RPMI7951 (cell line): ENCODE results near the gene PCDHGC4. TPM values are rescaled to one million over a fixed set of nuclear protein-coding genes. Genes with fewer than 3 reads are reported as not detected.

Experiments
- DNase-seq: peaks from one replicate; pipeline ENCODE4 v3.0.0-alpha.2; 2012; ENCODE audit warnings: low read depth
- total RNA-seq: library from RNA; depleted of rRNA; stranded (reverse); fragments of >200 nt; shearing (Covaris generic); gene quantifications from 2 replicates; pipeline ENCODE4 v1.2.3, GENCODE V29; 2014

PCDHGC4 gene
- total RNA-seq, 1 experiment from 2014 or later = 1.1 TPM

- peak; percentile 42 for DNase-seq
Measured at GRCh38 chr5:141512390-141512910, 27.6 kb downstream of the PCDHGC4 start.

GRCh38 chr5:141512911-141513626 lies 28.2 kb downstream of the PCDHGC4 start:
- DNase-seq = peak; percentile 45

DNA sequence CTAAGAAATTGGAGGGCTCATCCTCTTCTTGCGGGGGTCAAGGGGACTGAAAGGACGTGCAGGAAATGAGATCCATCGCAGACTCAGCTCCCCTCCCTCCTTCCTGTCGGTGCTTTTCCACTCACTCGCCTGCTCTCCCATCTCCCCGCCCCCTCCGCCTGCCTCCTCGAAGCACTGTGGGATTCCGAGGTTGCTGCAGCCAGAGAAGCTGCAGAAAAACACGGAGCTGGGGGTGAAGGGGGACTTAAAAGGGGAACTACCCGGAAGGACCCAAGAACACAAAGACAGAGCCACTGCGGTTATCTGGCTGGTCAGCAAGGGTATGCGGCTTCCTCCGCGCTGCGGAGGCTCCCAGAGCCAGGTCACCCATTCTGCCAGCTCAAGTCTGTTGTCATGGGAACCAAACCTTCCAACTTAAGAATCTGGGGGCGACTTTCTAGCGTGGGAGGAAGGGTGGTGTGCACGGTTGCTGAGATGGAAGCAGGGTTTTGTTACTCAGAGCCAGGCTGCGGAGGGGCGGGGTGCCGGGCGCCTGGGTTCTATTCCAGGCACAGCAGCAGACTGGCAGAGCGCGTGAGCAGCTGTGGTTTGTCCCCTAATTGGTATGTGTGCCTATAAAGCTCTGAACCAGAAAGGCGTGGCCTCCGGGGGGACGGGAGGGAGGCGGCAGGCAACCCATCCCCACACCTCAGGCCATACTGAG lies 28.9 kb downstream of the PCDHGC4 start:
- DNase-seq = peak; percentile 99

DNA sequence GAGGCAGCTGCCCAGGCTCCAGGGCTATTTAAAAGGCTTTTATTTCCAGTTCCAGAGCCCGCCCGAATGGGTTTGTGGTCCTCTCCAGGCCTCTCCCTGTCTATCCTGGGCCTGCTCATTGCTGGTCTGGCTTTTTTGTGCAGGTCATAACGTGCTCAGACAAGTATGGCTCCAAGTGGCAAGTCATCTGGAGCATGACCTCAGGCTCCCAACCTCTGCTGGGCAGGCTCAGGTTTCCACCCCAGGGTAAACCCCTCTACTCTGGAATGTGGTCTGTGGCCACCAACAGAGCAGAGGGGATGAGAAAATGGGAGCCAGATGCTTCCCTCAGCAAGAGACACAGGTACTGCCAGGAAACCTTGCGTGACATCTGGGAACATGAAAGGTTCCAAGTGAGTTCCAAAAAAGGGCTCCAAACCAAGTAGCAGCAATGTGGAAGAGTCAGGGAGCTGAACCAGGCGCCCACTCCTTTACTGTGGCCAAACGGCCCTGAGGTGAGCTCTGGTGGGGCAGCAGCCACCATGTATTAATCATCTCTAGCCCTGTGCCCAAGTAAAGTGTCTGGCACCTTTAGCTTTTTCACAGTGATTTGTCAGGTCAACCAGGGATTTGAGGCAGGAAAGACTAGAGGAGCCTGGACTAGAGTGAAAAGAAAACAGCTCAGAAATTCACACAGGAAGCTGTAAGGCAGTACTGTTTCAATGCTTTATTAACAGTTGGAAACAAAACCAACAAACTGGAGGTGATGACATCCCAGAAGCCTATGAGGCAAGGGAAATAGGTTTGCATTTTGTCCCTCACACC lies 29.7 kb downstream of the PCDHGC4 start:
- DNase-seq = no peak

GRCh38 chr5:141515141-141515540 lies 30.3 kb downstream of the PCDHGC4 start:
- DNase-seq = no peak

- DNase-seq = peak; percentile 65
Measured at GRCh38 chr5:141515946-141516671, 31.3 kb downstream of the PCDHGC4 start.

GRCh38 chr5:141516672-141517025 lies 31.8 kb downstream of the PCDHGC4 start:
- peak; percentile 81 for DNase-seq

GRCh38 chr5:141517312-141517711 lies 32.5 kb downstream of the PCDHGC4 start:
- DNase-seq = no peak

DNA sequence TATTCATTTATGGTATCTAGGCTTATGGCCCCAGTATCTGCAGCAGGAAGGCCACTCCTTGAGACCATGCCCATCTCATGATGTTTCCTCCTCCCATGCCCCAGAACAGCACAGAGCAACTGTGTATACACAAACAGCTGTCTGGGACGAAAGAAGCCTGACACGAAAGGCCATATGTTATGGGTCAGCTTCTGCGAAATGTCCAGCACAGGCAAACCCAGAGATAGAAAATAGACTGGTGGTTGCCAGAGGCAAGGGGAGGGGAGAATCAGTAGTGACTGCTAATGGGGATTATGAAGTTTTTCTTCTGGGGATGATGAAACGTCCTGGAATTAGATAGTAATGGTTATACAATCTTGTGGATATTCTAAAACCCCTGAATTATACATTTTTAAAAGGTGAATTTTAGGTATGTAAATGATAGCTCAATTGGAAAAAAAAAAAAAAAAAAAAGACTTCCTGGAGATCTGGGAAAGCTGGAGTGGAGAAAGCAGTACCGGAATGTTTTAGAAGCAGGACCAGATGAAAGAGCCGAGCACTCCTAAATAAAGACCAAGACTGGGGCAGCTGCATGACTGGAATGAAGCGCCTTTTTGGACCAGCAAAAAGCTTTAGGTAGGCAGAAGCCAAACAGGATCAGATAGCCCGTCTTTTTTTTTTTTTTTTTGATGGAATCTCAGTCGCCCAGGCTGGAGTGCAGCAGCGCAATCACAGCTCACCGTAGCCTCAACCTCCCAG lies 33.2 kb downstream of the PCDHGC4 start:
- DNase-seq = peak; percentile 87

- peak; percentile 47 for DNase-seq
Measured at GRCh38 chr5:141518618-141519015, 33.8 kb downstream of the PCDHGC4 start.

GRCh38 chr5:141519605-141520565 lies 35.1 kb downstream of the PCDHGC4 start:
- peak; percentile 41 for DNase-seq

GRCh38 chr5:141521244-141521781 lies 36.5 kb downstream of the PCDHGC4 start:
- DNase-seq = peak; percentile 100

- no peak for DNase-seq
Measured at GRCh38 chr5:141522301-141522700, 37.5 kb downstream of the PCDHGC4 start.

GRCh38 chr5:141523991-141524390 lies 39.2 kb downstream of the PCDHGC4 start:
- DNase-seq = no peak

DNA sequence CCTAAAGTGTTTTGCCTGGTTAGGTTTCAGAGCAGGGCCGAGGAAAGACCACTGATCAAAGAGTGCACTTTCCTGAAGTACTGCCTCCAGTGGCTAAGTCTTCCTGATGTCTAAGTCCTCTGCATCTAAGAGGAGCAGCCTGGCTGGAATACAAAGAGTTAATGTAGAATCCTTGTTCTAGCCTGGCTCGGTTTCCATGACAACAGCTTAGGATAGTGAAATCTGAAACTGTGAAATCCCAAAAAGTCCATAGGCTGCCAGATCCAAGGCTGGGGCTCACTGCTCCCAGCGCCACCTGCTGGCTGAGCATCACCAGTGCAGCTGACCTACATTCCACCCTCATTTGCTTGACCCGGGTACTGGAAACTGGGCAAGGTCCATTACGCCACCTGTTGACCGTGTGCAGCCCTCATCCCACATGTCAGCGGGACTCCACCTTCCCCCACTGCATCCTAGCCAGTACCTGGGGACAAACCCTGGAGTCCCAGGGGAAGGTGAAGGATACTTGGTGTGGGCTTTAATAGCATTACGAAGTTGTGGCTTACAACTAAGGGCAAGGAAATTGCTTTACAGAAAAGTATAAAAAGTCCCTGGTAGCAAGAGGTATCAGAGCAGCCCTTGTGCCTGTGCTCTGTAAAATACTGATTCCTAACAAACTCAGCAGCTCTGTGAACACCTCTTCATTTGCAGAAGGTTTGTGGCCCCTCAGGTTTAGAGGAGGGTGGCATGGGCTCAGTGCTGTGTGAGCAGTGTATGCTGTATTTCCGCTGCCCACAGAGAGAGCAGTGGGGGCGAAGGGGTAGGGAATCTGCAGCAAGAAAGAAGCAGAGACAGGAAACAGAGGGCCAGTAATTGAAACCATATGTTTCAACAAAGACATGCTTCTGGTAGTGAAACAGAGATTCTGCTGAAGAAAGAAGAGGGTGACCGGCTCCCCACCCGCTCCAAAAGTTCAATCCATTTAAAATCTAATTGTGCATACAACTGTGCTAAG lies 40.1 kb downstream of the PCDHGC4 start:
- DNase-seq = peak; percentile 96

GRCh38 chr5:141525653-141526052 lies 40.8 kb downstream of the PCDHGC4 start:
- no peak for DNase-seq

- DNase-seq = no peak
Measured at GRCh38 chr5:141527426-141527825, 42.6 kb downstream of the PCDHGC4 start.
